ENCODE data around the gene TMEM59. TPM values are rescaled to one million over a fixed set of nuclear protein-coding genes. Genes with fewer than 3 reads are reported as not detected.

Gene TMEM59
- total RNA-seq, 1 experiment from 2014 or later = 121 TPM

DNA sequence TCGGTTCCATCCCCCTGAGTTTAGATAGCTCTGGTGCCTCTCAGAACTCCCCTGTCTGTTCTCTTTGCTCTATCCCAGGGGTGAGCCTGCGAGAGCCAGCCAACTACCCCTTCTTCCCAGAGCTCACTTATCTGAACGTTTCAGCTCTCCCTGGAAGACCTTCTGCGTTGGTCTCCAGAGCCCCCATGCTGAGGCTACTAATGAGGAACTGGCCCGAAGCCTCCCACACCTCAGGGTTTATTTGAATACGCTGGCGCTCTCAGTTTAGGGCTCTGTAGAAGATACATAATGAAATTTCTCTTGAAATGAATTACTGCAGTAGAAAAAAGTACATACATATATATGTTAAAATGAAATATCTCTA, 43.9 kb upstream of the TMEM59 start:
- no peak for ATAC-seq
- BruUV-seq (replicated peaks) = no TSS peak
- Histone ChIP-seq H3K27me3 (ENCODE audit: insufficient read depth, low read length) (no peaks in the 10 kb centered on the region), H3K36me3 (ENCODE audit: control insufficient read depth in 1 of 2, insufficient read depth in 2 of 2, low read length in 2 of 2) (no peaks in the 10 kb centered on the region; a peak in 1 of 4 replicates), H3K9me3 (ENCODE audit: control insufficient read depth in 1 of 2, insufficient read depth in 1 of 2, low read depth in 1 of 2, low read length in 2 of 2) (no peaks in the 10 kb centered on the region), H3K9me2 (ENCODE audit: insufficient read depth) (no peaks in the 10 kb centered on the region; the same call in 1 of the 2 replicates), H3K4me1 (ENCODE audit: control insufficient read depth in 1 of 2, insufficient read depth in 2 of 2, low read length in 2 of 2) (no peaks in the 10 kb centered on the region), H3K4me2 (ENCODE audit: low read length) (no peak overlapping the region), H3K27ac (ENCODE audit: low read depth, low read length) (no peak overlapping the region), H2AFZ (ENCODE audit: low read depth, low read length, poor library complexity, severe bottlenecking) (no peak overlapping the region), H3K9ac (ENCODE audit: low read length) (no peak overlapping the region), H3K4me3 (replicated peaks in 1 of 2; ENCODE audit: low read depth in 1 of 2, low read length in 2 of 2) (no peak overlapping the region), H4K20me1 (ENCODE audit: insufficient read depth) (no peaks in the 10 kb centered on the region), H3K79me2 (ENCODE audit: insufficient read depth, low read length) (no peaks in the 10 kb centered on the region)
- RAD21 ChIA-PET (ENCODE audit: low non-redundant PET in 1 of 2, low total read pairs in 2 of 2, uncharacterized antibody in 2 of 2, unreplicated experiment in 2 of 2) = no interaction called here
- no peak for TF ChIP-seq CBX3 (IDR thresholded peaks at IDR 0.05; ENCODE audit: low read depth)
- no peak for TF ChIP-seq EZH2 (IDR thresholded peaks at IDR 0.05)
- no peak for TF ChIP-seq FOSL1 (IDR thresholded peaks at IDR 0.05; ENCODE audit: low read depth)
- TF ChIP-seq YY1 (IDR thresholded peaks at IDR 0.05; ENCODE audit: extremely low read depth, insufficient replicate concordance, low read depth, low read length) = no peak
- no peak for TF ChIP-seq CEBPB (IDR thresholded peaks at IDR 0.05; ENCODE audit: low read depth)
- no peak for TF ChIP-seq RAD21 (IDR thresholded peaks at IDR 0.05; ENCODE audit: low read depth)
- TF ChIP-seq ZNF274 (IDR thresholded peaks at IDR 0.05; ENCODE audit: low read depth, low read length) = no peak
- TF ChIP-seq, protein P1, sequence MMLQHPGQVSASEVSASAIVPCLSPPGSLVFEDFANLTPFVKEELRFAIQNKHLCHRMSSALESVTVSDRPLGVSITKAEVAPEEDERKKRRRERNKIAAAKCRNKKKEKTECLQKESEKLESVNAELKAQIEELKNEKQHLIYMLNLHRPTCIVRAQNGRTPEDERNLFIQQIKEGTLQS (IDR thresholded peaks at IDR 0.05) = no peak
- TF ChIP-seq TCF7L2 (IDR thresholded peaks at IDR 0.05; ENCODE audit: borderline replicate concordance, extremely low read depth, insufficient read depth, insufficient read length) = no peak
- no peak for TF ChIP-seq SIN3A (IDR thresholded peaks at IDR 0.05; ENCODE audit: low read depth)
- no peak for TF ChIP-seq POLR2A (IDR thresholded peaks at IDR 0.05; ENCODE audit: borderline replicate concordance, extremely low read depth, insufficient read depth, insufficient read length)
- TF ChIP-seq ZFX (IDR thresholded peaks at IDR 0.05) = no peak
- no peak for TF ChIP-seq POLR2AphosphoS5 (IDR thresholded peaks at IDR 0.05; ENCODE audit: low read depth, low read length)
- TF ChIP-seq, protein P2, sequence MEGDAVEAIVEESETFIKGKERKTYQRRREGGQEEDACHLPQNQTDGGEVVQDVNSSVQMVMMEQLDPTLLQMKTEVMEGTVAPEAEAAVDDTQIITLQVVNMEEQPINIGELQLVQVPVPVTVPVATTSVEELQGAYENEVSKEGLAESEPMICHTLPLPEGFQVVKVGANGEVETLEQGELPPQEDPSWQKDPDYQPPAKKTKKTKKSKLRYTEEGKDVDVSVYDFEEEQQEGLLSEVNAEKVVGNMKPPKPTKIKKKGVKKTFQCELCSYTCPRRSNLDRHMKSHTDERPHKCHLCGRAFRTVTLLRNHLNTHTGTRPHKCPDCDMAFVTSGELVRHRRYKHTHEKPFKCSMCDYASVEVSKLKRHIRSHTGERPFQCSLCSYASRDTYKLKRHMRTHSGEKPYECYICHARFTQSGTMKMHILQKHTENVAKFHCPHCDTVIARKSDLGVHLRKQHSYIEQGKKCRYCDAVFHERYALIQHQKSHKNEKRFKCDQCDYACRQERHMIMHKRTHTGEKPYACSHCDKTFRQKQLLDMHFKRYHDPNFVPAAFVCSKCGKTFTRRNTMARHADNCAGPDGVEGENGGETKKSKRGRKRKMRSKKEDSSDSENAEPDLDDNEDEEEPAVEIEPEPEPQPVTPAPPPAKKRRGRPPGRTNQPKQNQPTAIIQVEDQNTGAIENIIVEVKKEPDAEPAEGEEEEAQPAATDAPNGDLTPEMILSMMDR (IDR thresholded peaks at IDR 0.05 in 2 of 3, conservative IDR thresholded peaks at IDR 0.05 in 1 of 3; ENCODE audit: borderline replicate concordance in 1 of 3, insufficient read depth in 1 of 3, low read depth in 2 of 3, low read length in 2 of 3) = no peak
- no peak for TF ChIP-seq SP1 (IDR thresholded peaks at IDR 0.05; ENCODE audit: low read depth)
- TF ChIP-seq EZH2phosphoT487 (IDR thresholded peaks at IDR 0.05; ENCODE audit: borderline replicate concordance) = no peak
- no peak for TF ChIP-seq JUND (IDR thresholded peaks at IDR 0.05)
- TF ChIP-seq EGR1 (IDR thresholded peaks at IDR 0.05; ENCODE audit: low read depth) = no peak
- no peak for DNase-seq (ENCODE audit: low read depth, low spot score)
- CTCF ChIA-PET = interaction anchor here (2.9 kb wide), 1 partner anchor 15 kb away, joined by 14 read pairs; no protein-coding TSS in a partner anchor
- intact Hi-C loops (cut with micrococcal nuclease) = no loop called here
- POLR2A ChIA-PET = no interaction called here
